ENCODE data around the gene CNTN2.

The CNTN2 gene

GRCh38 chr1:205064301-205064700 lies 21.3 kb downstream of the CNTN2 start:
- TF ChIP-seq, protein P1, sequence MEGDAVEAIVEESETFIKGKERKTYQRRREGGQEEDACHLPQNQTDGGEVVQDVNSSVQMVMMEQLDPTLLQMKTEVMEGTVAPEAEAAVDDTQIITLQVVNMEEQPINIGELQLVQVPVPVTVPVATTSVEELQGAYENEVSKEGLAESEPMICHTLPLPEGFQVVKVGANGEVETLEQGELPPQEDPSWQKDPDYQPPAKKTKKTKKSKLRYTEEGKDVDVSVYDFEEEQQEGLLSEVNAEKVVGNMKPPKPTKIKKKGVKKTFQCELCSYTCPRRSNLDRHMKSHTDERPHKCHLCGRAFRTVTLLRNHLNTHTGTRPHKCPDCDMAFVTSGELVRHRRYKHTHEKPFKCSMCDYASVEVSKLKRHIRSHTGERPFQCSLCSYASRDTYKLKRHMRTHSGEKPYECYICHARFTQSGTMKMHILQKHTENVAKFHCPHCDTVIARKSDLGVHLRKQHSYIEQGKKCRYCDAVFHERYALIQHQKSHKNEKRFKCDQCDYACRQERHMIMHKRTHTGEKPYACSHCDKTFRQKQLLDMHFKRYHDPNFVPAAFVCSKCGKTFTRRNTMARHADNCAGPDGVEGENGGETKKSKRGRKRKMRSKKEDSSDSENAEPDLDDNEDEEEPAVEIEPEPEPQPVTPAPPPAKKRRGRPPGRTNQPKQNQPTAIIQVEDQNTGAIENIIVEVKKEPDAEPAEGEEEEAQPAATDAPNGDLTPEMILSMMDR (conservative IDR thresholded peaks at IDR 0.05; ENCODE audit: low read length), result no peak
- no peak for DNase-seq (ENCODE audit: low read depth)
- H3K4me3 ChIP-seq (ENCODE audit: low read length), result no peak overlapping the region

- no peak for DNase-seq (ENCODE audit: low read depth)
- H3K4me3 ChIP-seq (ENCODE audit: low read length), result no peak overlapping the region
- TF ChIP-seq, protein P1 (conservative IDR thresholded peaks at IDR 0.05; ENCODE audit: low read length), result no peak
Measured at GRCh38 chr1:205064741-205065316, 21.8 kb downstream of the CNTN2 start.

GRCh38 chr1:205065666-205066065 lies 22.7 kb downstream of the CNTN2 start:
- no peak overlapping the region for H3K4me3 ChIP-seq (ENCODE audit: low read length)
- TF ChIP-seq, protein P1 (conservative IDR thresholded peaks at IDR 0.05; ENCODE audit: low read length), result no peak
- no peak for DNase-seq (ENCODE audit: low read depth)

DNA sequence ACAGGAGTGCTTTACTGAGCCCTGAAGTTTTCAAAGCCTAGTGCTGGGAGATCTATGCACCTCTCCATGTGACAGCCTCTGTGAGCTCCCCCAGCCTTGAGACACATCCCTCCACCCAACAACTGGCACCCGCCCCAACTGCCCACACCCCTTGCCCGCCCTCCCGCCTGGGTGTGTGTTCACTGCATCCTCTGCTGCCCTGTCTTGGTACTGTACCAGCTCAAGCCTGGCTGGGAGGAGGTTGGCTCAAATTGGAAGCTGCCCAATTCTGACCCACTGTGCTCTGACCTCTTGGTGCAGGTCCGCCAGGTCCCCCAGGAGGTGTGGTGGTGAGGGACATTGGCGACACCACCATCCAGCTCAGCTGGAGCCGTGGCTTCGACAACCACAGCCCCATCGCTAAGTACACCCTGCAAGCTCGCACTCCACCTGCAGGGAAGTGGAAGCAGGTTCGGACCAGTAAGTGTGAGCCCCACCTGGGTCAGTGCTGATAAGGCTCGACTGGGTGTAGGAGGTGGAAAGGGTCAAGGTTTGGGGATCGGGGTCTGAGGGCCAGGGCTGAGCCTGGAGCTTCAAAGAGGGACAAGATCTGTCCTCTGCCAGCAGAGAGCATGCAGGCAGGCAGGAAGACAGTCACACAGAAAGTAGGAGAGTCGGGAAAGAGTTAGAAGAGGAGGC lies 23.3 kb downstream of the CNTN2 start:
- TF ChIP-seq, protein P1 (conservative IDR thresholded peaks at IDR 0.05; ENCODE audit: low read length), result peak; percentile 8; the same call in 1 of the 2 replicates
- H3K4me3 ChIP-seq (ENCODE audit: low read length), result no peak overlapping the region
- no peak for DNase-seq (ENCODE audit: low read depth)

- TF ChIP-seq, protein P1 (conservative IDR thresholded peaks at IDR 0.05; ENCODE audit: low read length), result no peak
- DNase-seq (ENCODE audit: low read depth), result no peak
- no peak overlapping the region for H3K4me3 ChIP-seq (ENCODE audit: low read length)
Measured at GRCh38 chr1:205067031-205067430, 24.0 kb downstream of the CNTN2 start.

DNA sequence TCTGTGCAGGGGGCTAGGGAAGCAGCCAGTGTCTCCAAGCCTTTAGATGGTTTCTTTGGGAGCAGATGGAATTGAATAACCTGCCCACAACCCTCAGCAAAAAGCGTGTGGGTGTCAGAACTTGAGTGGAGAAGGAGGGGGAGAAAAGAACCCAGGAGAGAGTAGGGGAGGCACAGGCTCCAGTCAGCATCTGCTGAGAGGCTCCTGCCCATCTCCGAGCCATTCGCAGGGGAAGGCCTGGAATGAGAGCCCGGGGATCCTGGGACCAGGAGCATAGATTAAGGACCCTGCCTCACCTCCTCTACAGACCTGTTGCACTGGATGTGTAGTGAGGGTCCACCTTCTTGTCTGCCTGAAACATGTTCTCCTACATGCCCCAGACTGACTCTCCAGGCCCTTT lies 25.0 kb downstream of the CNTN2 start:
- H3K4me3 ChIP-seq (ENCODE audit: low read length), result no peak overlapping the region
- DNase-seq (ENCODE audit: low read depth), result no peak
- TF ChIP-seq, protein P1 (conservative IDR thresholded peaks at IDR 0.05; ENCODE audit: low read length), result no peak

DNA sequence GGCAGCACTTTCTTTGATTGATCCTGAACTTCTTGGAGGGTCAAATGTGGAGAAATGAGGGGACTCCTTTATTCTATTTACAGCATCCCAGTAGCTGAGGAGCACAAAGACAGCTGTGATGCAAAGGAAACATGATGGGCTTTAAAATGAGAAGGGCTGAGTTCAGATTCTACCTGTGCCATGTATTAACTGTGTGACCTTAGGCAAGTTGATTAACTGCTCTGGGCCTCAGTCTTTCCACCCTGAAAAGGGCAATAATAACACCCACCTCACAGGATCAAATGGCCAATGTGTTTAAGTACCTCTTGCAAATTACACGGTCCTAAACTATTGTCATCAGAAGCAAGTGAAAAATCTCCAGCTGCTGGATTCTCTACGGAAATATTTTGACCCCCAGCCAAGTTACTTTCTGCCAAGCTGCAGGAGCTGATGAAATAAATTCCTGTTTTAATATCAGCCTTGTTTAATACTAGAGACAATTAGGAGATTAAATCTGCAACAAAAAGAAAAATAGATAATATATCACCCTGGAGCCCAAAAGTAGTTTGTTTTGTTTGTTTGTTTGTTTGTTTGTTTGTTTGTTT lies 25.5 kb downstream of the CNTN2 start:
- no peak overlapping the region for H3K4me3 ChIP-seq (ENCODE audit: low read length)
- TF ChIP-seq, protein P1 (conservative IDR thresholded peaks at IDR 0.05; ENCODE audit: low read length), result no peak
- peak; percentile 70 for DNase-seq (ENCODE audit: low read depth)

All from AG10803 (cell line).